ENCODE measurements around the gene ALK.

DNA sequence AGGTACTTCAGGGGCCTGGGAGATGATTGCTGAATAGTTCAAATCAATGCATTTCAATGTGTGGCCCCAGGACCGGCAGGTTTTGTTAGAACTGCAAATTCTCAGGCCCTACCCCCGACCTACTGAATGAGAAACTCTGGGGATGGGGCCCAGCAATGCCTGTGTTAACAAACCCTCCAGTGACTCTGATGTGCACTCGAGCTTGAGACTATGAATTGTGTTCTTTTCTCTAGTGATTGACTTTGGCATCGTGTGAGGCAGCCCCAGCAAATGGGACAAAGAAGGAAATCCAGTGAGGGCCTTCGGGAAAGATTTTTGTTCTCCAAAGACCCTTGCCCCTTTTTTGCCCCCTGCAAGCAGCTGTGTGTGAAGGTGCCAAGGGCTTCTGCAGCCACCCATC is 22.4 kb downstream of the ALK start:
- TF ChIP-seq CTCF (conservative IDR thresholded peaks at IDR 0.05) (no peak), ZFX (IDR thresholded peaks at IDR 0.05) (no peak)
